SU-DHL-6 (cell line): ENCODE results near the gene SLC40A1.

Source experiments
- H2AFZ ChIP-seq: fragments of 200-600 bp; sonication (generic); 2 replicates; pipeline ENCODE4 v1.6.1; 2014; ENCODE audit warnings: low read depth, mild to moderate bottlenecking, moderate library complexity, mixed read lengths, antibody characterized with exemption, low read length; ENCODE audit not compliant: severe bottlenecking
- H3F3A ChIP-seq: fragments of 200-600 bp; shearing (Covaris generic); 2 replicates; pipeline ENCODE4 v1.6.0; 2016; ENCODE audit warnings: antibody characterized with exemption, mild to moderate bottlenecking; ENCODE audit not compliant: insufficient read depth
- H3K27ac ChIP-seq: fragments of 200-600 bp; sonication (generic); 2 replicates; pipeline ENCODE4 v1.5.1; 2016; ENCODE audit warnings: low read depth, mild to moderate bottlenecking, low read length, moderate library complexity, mixed read lengths
- H3K27me3 ChIP-seq: fragments of 200-600 bp; sonication (generic), shearing (Covaris generic); 2 replicates; pipeline ENCODE4 v1.6.0; 2014; ENCODE audit warnings: mild to moderate bottlenecking, low read length
- H3K36me3 ChIP-seq: fragments of 200-600 bp; sonication (generic); 2 replicates; pipeline ENCODE4 v1.6.1; 2014; ENCODE audit warnings: mild to moderate bottlenecking, low read length, mixed read lengths
- H3K4me2 ChIP-seq: fragments of 300-600, 200-600 bp; shearing (Covaris generic), sonication (generic); 2 replicates; pipeline ENCODE4 v1.6.0; 2014; ENCODE audit warnings: low read length, low read depth, mild to moderate bottlenecking; ENCODE audit not compliant: poor library complexity, severe bottlenecking
- H3K4me3 ChIP-seq: fragments of 200-600 bp; sonication (generic); 2 replicates; pipeline ENCODE4 v1.5.1; 2014; ENCODE audit warnings: antibody characterized with exemption, low read length, mild to moderate bottlenecking, mixed read lengths; ENCODE audit not compliant: insufficient read depth, poor library complexity, severe bottlenecking
- H3K79me2 ChIP-seq: fragments of 200-600 bp; sonication (generic); 2 replicates; pipeline ENCODE4 v1.6.1; 2014; ENCODE audit warnings: mild to moderate bottlenecking, low read length, moderate library complexity; ENCODE audit not compliant: insufficient read depth
- H3K9ac ChIP-seq: fragments of 200-600 bp; sonication (generic); 2 replicates; pipeline ENCODE4 v1.7.0; 2014; ENCODE audit warnings: mild to moderate bottlenecking, low read length
- H3K9me2 ChIP-seq: fragments of 200-600 bp; sonication (generic); replicated peaks from 2 replicates; pipeline ENCODE4 v1.6.1; 2014; ENCODE audit warnings: low read length; ENCODE audit not compliant: insufficient read depth
- H3K9me3 ChIP-seq: fragments of 200-600 bp; sonication (generic); 2 replicates; pipeline ENCODE4 v1.6.1; 2014; ENCODE audit warnings: low read length, mixed read lengths; ENCODE audit not compliant: insufficient read depth
- H4K20me1 ChIP-seq: fragments of 200-600 bp; sonication (generic); 2 replicates; pipeline ENCODE4 v1.6.1; 2014; ENCODE audit warnings: low read depth, mild to moderate bottlenecking, antibody characterized with exemption, low read length, moderate library complexity, mixed read lengths
- EZH2phosphoT487 ChIP-seq: fragments of 200-600 bp; sonication (generic), shearing (Covaris generic); conservative IDR thresholded peaks from 2 replicates; pipeline ENCODE4 v1.6.1; 2018; ENCODE audit warnings: mild to moderate bottlenecking, antibody characterized with exemption, low read length, moderate library complexity, mixed read lengths
- TF ChIP-seq, protein P1 (sequence below): fragments of 200-600 bp; sonication (generic); IDR thresholded peaks from one replicate; pipeline ENCODE4 v1.5.1; 2017; ENCODE audit warnings: antibody characterized with exemption, mild to moderate bottlenecking, low read length, moderate library complexity; ENCODE audit not compliant: insufficient read depth, poor library complexity, severe bottlenecking

SLC40A1 gene

DNA sequence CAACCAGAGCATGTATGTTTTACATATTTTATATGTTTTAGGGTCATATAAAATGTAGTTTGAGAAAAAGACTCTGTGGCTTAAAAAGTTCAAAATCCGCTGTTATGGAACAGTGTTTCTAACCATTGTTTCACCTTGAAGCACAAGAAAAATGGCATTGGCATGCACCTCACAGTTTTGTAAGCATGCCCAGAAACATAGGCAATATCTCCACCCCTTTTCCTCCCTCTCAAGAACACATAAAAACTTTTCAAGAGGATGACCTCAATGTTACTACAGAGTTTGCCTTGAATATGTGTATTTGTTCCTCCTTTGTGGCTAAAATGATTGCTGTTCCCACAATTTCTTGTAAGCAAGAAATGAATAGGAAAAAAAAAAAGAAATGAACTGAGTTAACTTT, 29.3 kb upstream of the SLC40A1 start:
- Histone ChIP-seq H3K9ac (no peak overlapping the region), H3K9me3 (no peaks in the 10 kb centered on the region), H2AFZ (no peak overlapping the region), H3K79me2 (no peaks in the 10 kb centered on the region), H3K9me2 (no peaks in the 10 kb centered on the region), H3K27me3 (no peaks in the 10 kb centered on the region), H4K20me1 (no peaks in the 10 kb centered on the region), H3K36me3 (no peaks in the 10 kb centered on the region), H3K27ac (no peak overlapping the region), H3F3A (no peaks in the 10 kb centered on the region), H3K4me3 (no peak overlapping the region), H3K4me2 (no peak overlapping the region)
- no peak for TF ChIP-seq EZH2phosphoT487
- TF ChIP-seq, protein P1, sequence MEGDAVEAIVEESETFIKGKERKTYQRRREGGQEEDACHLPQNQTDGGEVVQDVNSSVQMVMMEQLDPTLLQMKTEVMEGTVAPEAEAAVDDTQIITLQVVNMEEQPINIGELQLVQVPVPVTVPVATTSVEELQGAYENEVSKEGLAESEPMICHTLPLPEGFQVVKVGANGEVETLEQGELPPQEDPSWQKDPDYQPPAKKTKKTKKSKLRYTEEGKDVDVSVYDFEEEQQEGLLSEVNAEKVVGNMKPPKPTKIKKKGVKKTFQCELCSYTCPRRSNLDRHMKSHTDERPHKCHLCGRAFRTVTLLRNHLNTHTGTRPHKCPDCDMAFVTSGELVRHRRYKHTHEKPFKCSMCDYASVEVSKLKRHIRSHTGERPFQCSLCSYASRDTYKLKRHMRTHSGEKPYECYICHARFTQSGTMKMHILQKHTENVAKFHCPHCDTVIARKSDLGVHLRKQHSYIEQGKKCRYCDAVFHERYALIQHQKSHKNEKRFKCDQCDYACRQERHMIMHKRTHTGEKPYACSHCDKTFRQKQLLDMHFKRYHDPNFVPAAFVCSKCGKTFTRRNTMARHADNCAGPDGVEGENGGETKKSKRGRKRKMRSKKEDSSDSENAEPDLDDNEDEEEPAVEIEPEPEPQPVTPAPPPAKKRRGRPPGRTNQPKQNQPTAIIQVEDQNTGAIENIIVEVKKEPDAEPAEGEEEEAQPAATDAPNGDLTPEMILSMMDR = no peak

DNA sequence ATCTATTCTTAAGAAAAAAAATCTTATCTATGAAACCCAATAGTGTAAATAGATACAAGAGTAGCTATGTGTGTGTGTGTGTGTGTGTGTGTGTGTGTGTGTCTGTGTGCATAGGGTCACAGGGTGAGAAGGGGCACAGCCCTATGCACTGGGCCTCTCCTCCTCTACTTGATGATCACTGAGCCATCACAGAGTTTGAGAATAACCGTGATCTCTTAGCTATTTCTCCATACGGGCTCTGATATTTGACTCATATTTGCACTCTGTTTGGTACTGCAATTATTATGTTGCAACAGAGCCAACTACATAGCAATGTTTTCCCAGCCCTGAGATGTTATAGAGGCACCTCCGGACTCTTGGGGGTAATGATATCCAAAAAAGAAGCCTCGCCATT, 28.8 kb upstream of the SLC40A1 start:
- Histone ChIP-seq H3K4me2 (no peak overlapping the region), H3K9ac (no peak overlapping the region), H3F3A (no peaks in the 10 kb centered on the region), H3K79me2 (no peaks in the 10 kb centered on the region), H3K4me3 (no peak overlapping the region), H3K9me2 (no peaks in the 10 kb centered on the region), H3K27me3 (no peaks in the 10 kb centered on the region), H3K27ac (no peak overlapping the region), H3K36me3 (no peaks in the 10 kb centered on the region), H2AFZ (no peak overlapping the region), H4K20me1 (no peaks in the 10 kb centered on the region), H3K9me3 (no peaks in the 10 kb centered on the region)
- TF ChIP-seq, protein P1 = no peak
- no peak for TF ChIP-seq EZH2phosphoT487

DNA sequence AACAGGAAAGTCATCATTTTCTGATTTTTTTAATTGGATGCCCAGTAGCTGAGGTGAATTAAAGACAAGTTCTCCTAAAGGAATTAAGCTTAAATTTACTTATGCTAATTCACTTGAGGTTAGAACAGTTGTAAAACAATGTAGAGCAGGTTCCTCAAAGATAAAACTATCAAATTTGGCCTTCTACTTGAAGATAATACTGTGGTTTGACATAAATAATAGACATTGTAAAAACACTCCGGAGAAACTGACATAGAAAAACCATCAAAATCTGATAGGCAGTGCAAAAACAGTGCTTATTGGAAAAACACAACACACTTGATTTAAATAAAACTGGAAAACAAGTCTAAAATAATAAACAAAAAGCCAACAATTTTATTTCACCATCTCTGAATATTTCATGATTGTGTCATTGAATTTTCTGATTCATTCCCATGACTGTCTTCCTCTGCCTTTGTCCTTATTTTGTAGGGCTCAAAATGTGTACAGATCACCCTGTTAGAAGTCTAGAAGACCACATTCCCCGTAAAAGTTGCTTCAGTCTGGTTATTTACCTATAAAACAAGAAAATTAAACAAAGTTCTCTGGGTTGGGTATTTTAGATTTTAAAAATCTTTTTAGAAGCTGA, 28.3 kb upstream of the SLC40A1 start:
- Histone ChIP-seq H4K20me1 (no peaks in the 10 kb centered on the region), H3F3A (no peaks in the 10 kb centered on the region), H3K79me2 (no peaks in the 10 kb centered on the region), H3K4me3 (no peak overlapping the region), H3K9me3 (no peaks in the 10 kb centered on the region), H3K9me2 (no peaks in the 10 kb centered on the region), H3K36me3 (no peaks in the 10 kb centered on the region), H3K27me3 (no peaks in the 10 kb centered on the region), H3K9ac (no peak overlapping the region), H3K4me2 (no peak overlapping the region), H2AFZ (no peak overlapping the region), H3K27ac (no peak overlapping the region)
- TF ChIP-seq, protein P1 = no peak
- TF ChIP-seq EZH2phosphoT487 = no peak
